Measurements from ENCODE around the gene YTHDC1. TPM values are rescaled to one million over a fixed set of nuclear protein-coding genes. Genes with fewer than 3 reads are reported as not detected.
A peak's percentile ranks its signal among the peaks of the same experiment; 100 is the strongest.

YTHDC1 gene
- total and polyA plus RNA-seq, 3 experiments from 2014 or later: 42.2 to 86.5 (median 85.2) TPM

- peak in 2 of 5 donors; percentile 50 to 51 for DNase-seq
- POLR2A ChIA-PET: no interaction called here
- Mint-ChIP-seq H3K27ac (peak overlapping the region; percentile 88 to 100 (median 100)), H3K9me3 (no peaks in the 10 kb centered on the region), H3K4me3 (peak overlapping the region; percentile 90 to 100 (median 98)), H3K27me3 (no peaks in the 10 kb centered on the region), H3K4me1 (peaks cover 47 to 53% (median 52%) of the 10 kb centered on the region in 3 donors), H3K36me3 (peaks cover 0 to 36% (median 4%) of the 10 kb centered on the region in 3 donors)
- Histone ChIP-seq H3K36me3 (ENCODE audit: insufficient read depth, low read length) (no peaks in the 10 kb centered on the region), H3K4me3 (ENCODE audit: low read length) (peak overlapping the region; percentile 75), H3K27me3 (ENCODE audit: insufficient read depth, low read length, poor library complexity, severe bottlenecking) (no peaks in the 10 kb centered on the region), H3K27ac (ENCODE audit: low read depth, low read length) (peak overlapping the region; percentile 97), H3K4me1 (ENCODE audit: insufficient read depth, low read length) (peaks cover 45% of the 10 kb centered on the region), H3K9me3 (ENCODE audit: low read length) (no peaks in the 10 kb centered on the region)
- CTCF ChIA-PET: interaction anchor here (1.0 to 1.3 kb wide), 2 partner anchors 23 to 27 kb away, joined by 3 to 5 read pairs; no protein-coding TSS in a partner anchor
Observed at GRCh38 chr4:68349279-68349648, 626 bp downstream of the YTHDC1 start.

GRCh38 chr4:68348577-68348976 lies 1.3 kb downstream of the YTHDC1 start:
- CTCF ChIA-PET: interaction anchor here (1.0 kb wide), 1 partner anchor 27 kb away, joined by 5 read pairs; no protein-coding TSS in a partner anchor
- H3K36me3 ChIP-seq (ENCODE audit: insufficient read depth, low read length): no peaks in the 10 kb centered on the region
- peak overlapping the region; percentile 75 for H3K4me3 ChIP-seq (ENCODE audit: low read length)
- Mint-ChIP-seq H3K9me3 (no peaks in the 10 kb centered on the region), H3K27me3 (no peaks in the 10 kb centered on the region), H3K4me3 (peak overlapping the region; percentile 90 to 100 (median 98)), H3K27ac (peak overlapping the region; percentile 88 to 100 (median 100)), H3K36me3 (peaks cover 0 to 40% (median 4%) of the 10 kb centered on the region in 3 donors), H3K4me1 (peaks cover 54 to 60% (median 59%) of the 10 kb centered on the region in 3 donors)
- H3K27me3 ChIP-seq (ENCODE audit: insufficient read depth, low read length, poor library complexity, severe bottlenecking): no peaks in the 10 kb centered on the region
- no peaks in the 10 kb centered on the region for H3K9me3 ChIP-seq (ENCODE audit: low read length)
- DNase-seq: no peak
- H3K27ac ChIP-seq (ENCODE audit: low read depth, low read length): peak overlapping the region; percentile 97
- H3K4me1 ChIP-seq (ENCODE audit: insufficient read depth, low read length): peaks cover 52% of the 10 kb centered on the region
- POLR2A ChIA-PET: no interaction called here

GRCh38 chr4:68347845-68348244 lies 2.0 kb downstream of the YTHDC1 start:
- H3K4me1 Mint-ChIP-seq: peaks cover 55 to 66% (median 65%) of the 10 kb centered on the region in 3 donors
- Histone ChIP-seq H3K27ac (ENCODE audit: low read depth, low read length) (peak overlapping the region; percentile 97), H3K36me3 (ENCODE audit: insufficient read depth, low read length) (no peaks in the 10 kb centered on the region), H3K4me1 (ENCODE audit: insufficient read depth, low read length) (peaks cover 56% of the 10 kb centered on the region), H3K4me3 (ENCODE audit: low read length) (peak overlapping the region; percentile 75), H3K9me3 (ENCODE audit: low read length) (no peaks in the 10 kb centered on the region), H3K27me3 (ENCODE audit: insufficient read depth, low read length, poor library complexity, severe bottlenecking) (no peaks in the 10 kb centered on the region)
- ChIA-PET CTCF (no interaction called here), POLR2A (no interaction called here)
- no peaks in the 10 kb centered on the region for H3K27me3 Mint-ChIP-seq
- peak overlapping the region in 7 of 8 donors; percentile 60 to 100 (median 99) for H3K27ac Mint-ChIP-seq
- no peaks in the 10 kb centered on the region for H3K9me3 Mint-ChIP-seq
- peak overlapping the region; percentile 90 to 100 (median 98) for H3K4me3 Mint-ChIP-seq
- H3K36me3 Mint-ChIP-seq: peaks cover 0 to 40% (median 4%) of the 10 kb centered on the region in 3 donors
- no peak for DNase-seq

GRCh38 chr4:68346461-68346860 lies 3.4 kb downstream of the YTHDC1 start:
- ChIA-PET POLR2A (no interaction called here), CTCF (interaction anchor here (0.8 kb wide), 1 partner anchor 29 kb away, joined by 4 read pairs; no protein-coding TSS in a partner anchor)
- H3K4me3 ChIP-seq (ENCODE audit: low read length): no peak overlapping the region
- no peaks in the 10 kb centered on the region for H3K27me3 Mint-ChIP-seq
- H3K4me3 Mint-ChIP-seq: peak overlapping the region; percentile 84 to 100 (median 98)
- H3K36me3 ChIP-seq (ENCODE audit: insufficient read depth, low read length): no peaks in the 10 kb centered on the region
- no peaks in the 10 kb centered on the region for H3K27me3 ChIP-seq (ENCODE audit: insufficient read depth, low read length, poor library complexity, severe bottlenecking)
- H3K27ac ChIP-seq (ENCODE audit: low read depth, low read length): no peak overlapping the region
- peak overlapping the region in 6 of 8 donors; percentile 14 to 88 (median 64) for H3K27ac Mint-ChIP-seq
- H3K9me3 ChIP-seq (ENCODE audit: low read length): no peaks in the 10 kb centered on the region
- no peak for DNase-seq
- peaks cover 67 to 79% (median 79%) of the 10 kb centered on the region in 3 donors for H3K4me1 Mint-ChIP-seq
- H3K36me3 Mint-ChIP-seq: peaks cover 0 to 45% (median 4%) of the 10 kb centered on the region in 3 donors
- no peaks in the 10 kb centered on the region for H3K9me3 Mint-ChIP-seq
- peaks cover 70% of the 10 kb centered on the region for H3K4me1 ChIP-seq (ENCODE audit: insufficient read depth, low read length)

- ChIA-PET POLR2A (no interaction called here), CTCF (interaction anchor here (1.0 kb wide), 1 partner anchor 24 kb away, joined by 3 read pairs; no protein-coding TSS in a partner anchor)
- Mint-ChIP-seq H3K4me3 (peak overlapping the region in 6 of 7 donors; percentile 16 to 68 (median 42)), H3K27ac (peak overlapping the region in 4 of 8 donors; percentile 0 to 51 (median 42)), H3K27me3 (no peaks in the 10 kb centered on the region), H3K9me3 (no peaks in the 10 kb centered on the region), H3K36me3 (peaks cover 0 to 44% (median 4%) of the 10 kb centered on the region in 3 donors), H3K4me1 (peaks cover 79 to 92% (median 91%) of the 10 kb centered on the region in 3 donors)
- H3K27me3 ChIP-seq (ENCODE audit: insufficient read depth, low read length, poor library complexity, severe bottlenecking): no peaks in the 10 kb centered on the region
- H3K4me1 ChIP-seq (ENCODE audit: insufficient read depth, low read length): peaks cover 81% of the 10 kb centered on the region
- DNase-seq: no peak
- H3K27ac ChIP-seq (ENCODE audit: low read depth, low read length): no peak overlapping the region
- no peak overlapping the region for H3K4me3 ChIP-seq (ENCODE audit: low read length)
- no peaks in the 10 kb centered on the region for H3K36me3 ChIP-seq (ENCODE audit: insufficient read depth, low read length)
- H3K9me3 ChIP-seq (ENCODE audit: low read length): no peaks in the 10 kb centered on the region
Observed at GRCh38 chr4:68344785-68345184, 5.1 kb downstream of the YTHDC1 start.

- peaks cover 85 to 99% (median 98%) of the 10 kb centered on the region in 3 donors for H3K4me1 Mint-ChIP-seq
Observed at GRCh38 chr4:68344049-68344448, 5.8 kb downstream of the YTHDC1 start.

GRCh38 chr4:68342134-68342533 lies 7.8 kb downstream of the YTHDC1 start:
- Histone ChIP-seq H3K27ac (ENCODE audit: low read depth, low read length) (no peak overlapping the region), H3K9me3 (ENCODE audit: low read length) (no peaks in the 10 kb centered on the region), H3K36me3 (ENCODE audit: insufficient read depth, low read length) (peaks cover 6% of the 10 kb centered on the region), H3K27me3 (ENCODE audit: insufficient read depth, low read length, poor library complexity, severe bottlenecking) (no peaks in the 10 kb centered on the region), H3K4me3 (ENCODE audit: low read length) (peak overlapping the region; percentile 21), H3K4me1 (ENCODE audit: insufficient read depth, low read length) (peaks cover 74% of the 10 kb centered on the region)
- ChIA-PET CTCF (interaction anchor here (1.9 kb wide), 1 partner anchor 33 kb away, joined by 4 read pairs; no protein-coding TSS in a partner anchor), POLR2A (no interaction called here)
- H3K4me1 Mint-ChIP-seq: peaks cover 81 to 97% (median 96%) of the 10 kb centered on the region in 3 donors
- H3K4me3 Mint-ChIP-seq: peak overlapping the region; percentile 5 to 80 (median 59)
- no peaks in the 10 kb centered on the region for H3K27me3 Mint-ChIP-seq
- H3K36me3 Mint-ChIP-seq: peaks cover 0 to 41% (median 9%) of the 10 kb centered on the region in 3 donors
- no peak for DNase-seq
- no peaks in the 10 kb centered on the region for H3K9me3 Mint-ChIP-seq
- H3K27ac Mint-ChIP-seq: peak overlapping the region; percentile 9 to 86 (median 56)

More at GRCh38 chr4:68344049-68344448, 5.8 kb downstream of the YTHDC1 start:
- no peaks in the 10 kb centered on the region for H3K9me3 Mint-ChIP-seq
- ChIA-PET POLR2A (no interaction called here), CTCF (no interaction called here)
- H3K27me3 ChIP-seq (ENCODE audit: insufficient read depth, low read length, poor library complexity, severe bottlenecking): no peaks in the 10 kb centered on the region
- H3K27ac Mint-ChIP-seq: peak overlapping the region in 5 of 8 donors; percentile 29 to 63 (median 48)
- H3K27ac ChIP-seq (ENCODE audit: low read depth, low read length): no peak overlapping the region
- H3K27me3 Mint-ChIP-seq: no peaks in the 10 kb centered on the region
- peak overlapping the region; percentile 13 for H3K4me3 ChIP-seq (ENCODE audit: low read length)
- H3K36me3 Mint-ChIP-seq: peaks cover 0 to 38% (median 4%) of the 10 kb centered on the region in 3 donors
- H3K4me1 ChIP-seq (ENCODE audit: insufficient read depth, low read length): peaks cover 86% of the 10 kb centered on the region
- peak overlapping the region; percentile 26 to 68 (median 53) for H3K4me3 Mint-ChIP-seq
- H3K9me3 ChIP-seq (ENCODE audit: low read length): no peaks in the 10 kb centered on the region
- DNase-seq: no peak
- H3K36me3 ChIP-seq (ENCODE audit: insufficient read depth, low read length): no peaks in the 10 kb centered on the region

- Histone ChIP-seq H3K4me3 (ENCODE audit: low read length) (no peak overlapping the region), H3K36me3 (ENCODE audit: insufficient read depth, low read length) (peaks cover 17% of the 10 kb centered on the region), H3K27me3 (ENCODE audit: insufficient read depth, low read length, poor library complexity, severe bottlenecking) (no peaks in the 10 kb centered on the region), H3K4me1 (ENCODE audit: insufficient read depth, low read length) (peaks cover 45% of the 10 kb centered on the region), H3K27ac (ENCODE audit: low read depth, low read length) (no peak overlapping the region), H3K9me3 (ENCODE audit: low read length) (no peaks in the 10 kb centered on the region)
- Mint-ChIP-seq H3K4me3 (no peak overlapping the region), H3K36me3 (peaks cover 4 to 52% (median 13%) of the 10 kb centered on the region in 3 donors), H3K27ac (peak overlapping the region in 6 of 8 donors; percentile 7 to 83 (median 38)), H3K9me3 (no peaks in the 10 kb centered on the region), H3K4me1 (peaks cover 70 to 95% (median 95%) of the 10 kb centered on the region in 3 donors), H3K27me3 (no peaks in the 10 kb centered on the region)
- POLR2A ChIA-PET: no interaction called here
- CTCF ChIA-PET: interaction anchor here (1.1 kb wide), 1 partner anchor 37 kb away, joined by 4 read pairs; no protein-coding TSS in a partner anchor
- no peak for DNase-seq
Observed at GRCh38 chr4:68338625-68339024, 11.3 kb downstream of the YTHDC1 start.
